ENCODE results near the gene GABPA.
A peak's percentile ranks its signal among the peaks of the same experiment; 100 is the strongest.

GABPA gene

GRCh38 chr21:25721987-25722386, 12.8 kb upstream of the GABPA start:
- Mint-ChIP-seq H3K27ac (no peak overlapping the region), H3K36me3 (peaks cover 31% of the 10 kb centered on the region)
- CTCF ChIA-PET: interaction anchor here (2.2 kb wide), 1 partner anchor 14 kb away, joined by 6 read pairs; no protein-coding TSS in a partner anchor

DNA sequence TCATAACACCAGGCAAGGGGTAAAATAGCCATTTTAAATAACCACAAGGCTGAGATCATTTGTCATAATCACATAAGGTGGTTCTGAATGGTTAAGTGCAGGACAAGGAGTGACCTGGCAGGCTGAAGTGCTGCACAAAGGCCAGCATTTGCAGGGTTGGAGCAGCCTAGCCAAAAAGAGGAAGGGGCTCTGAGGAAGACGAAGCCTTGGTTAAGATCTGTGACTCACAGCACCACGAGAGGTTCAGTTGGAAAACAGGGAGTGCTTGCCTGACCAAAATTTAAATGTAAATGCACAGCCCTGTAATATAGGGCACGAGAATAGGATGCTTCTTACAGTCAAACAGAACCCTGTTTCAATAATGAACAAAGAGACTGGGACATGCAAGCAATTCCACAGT, 12.1 kb upstream of the GABPA start:
- H3K4me3 Mint-ChIP-seq: no peak overlapping the region
- no peaks in the 10 kb centered on the region for H3K27me3 Mint-ChIP-seq
- no peaks in the 10 kb centered on the region for H3K9me3 Mint-ChIP-seq
- CTCF ChIA-PET: interaction anchor here (2.2 kb wide), 1 partner anchor 15 kb away, joined by 6 read pairs; no protein-coding TSS in a partner anchor
- H3K36me3 Mint-ChIP-seq: peaks cover 31% of the 10 kb centered on the region
- H3K27ac Mint-ChIP-seq: no peak overlapping the region
- no peaks in the 10 kb centered on the region for H3K4me1 Mint-ChIP-seq
- DNase-seq: no peak

More at GRCh38 chr21:25721987-25722386, 12.8 kb upstream of the GABPA start:
- no peak for DNase-seq
- Mint-ChIP-seq H3K4me1 (no peaks in the 10 kb centered on the region), H3K27me3 (no peaks in the 10 kb centered on the region), H3K9me3 (no peaks in the 10 kb centered on the region), H3K4me3 (no peak overlapping the region)

DNA sequence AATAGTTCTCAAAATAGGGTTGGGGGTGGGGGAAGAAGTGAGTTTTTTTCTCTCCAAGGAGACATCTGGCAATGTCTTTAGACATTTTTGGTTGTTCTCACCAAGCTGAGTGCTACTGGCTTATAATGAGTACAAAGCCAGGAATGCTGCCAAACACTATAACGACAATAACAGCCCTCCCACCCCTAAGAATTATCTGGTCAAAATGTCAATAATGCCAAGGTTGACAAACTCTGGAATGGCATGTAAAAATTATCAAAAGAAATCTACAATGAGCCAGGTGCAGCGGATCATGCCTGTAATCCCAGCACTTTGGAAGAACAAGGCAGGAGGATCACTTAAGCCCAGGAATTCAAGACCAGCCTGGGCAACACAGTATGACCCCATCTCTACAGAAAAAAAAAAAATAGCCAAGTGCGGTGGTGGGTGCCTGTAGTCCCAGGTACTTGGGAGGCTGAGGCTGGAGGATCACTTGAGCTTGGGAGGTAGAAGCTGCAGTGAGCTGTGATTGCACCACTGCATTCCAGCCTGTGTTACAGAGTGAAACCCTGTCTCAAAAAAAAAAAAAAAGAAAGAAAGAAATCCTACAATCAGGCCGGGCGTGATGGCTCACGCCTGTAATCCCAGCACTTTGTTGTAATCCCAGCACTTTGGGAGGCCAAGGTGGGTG, 2.5 kb upstream of the GABPA start:
- Mint-ChIP-seq H3K4me3 (no peak overlapping the region), H3K4me1 (peaks cover 35% of the 10 kb centered on the region), H3K9me3 (no peaks in the 10 kb centered on the region), H3K36me3 (peaks cover 28% of the 10 kb centered on the region), H3K27ac (no peak overlapping the region), H3K27me3 (peaks cover 5% of the 10 kb centered on the region)
- CTCF ChIA-PET: no interaction called here
- DNase-seq: no peak

GRCh38 chr21:25733859-25734653, 716 bp upstream of the GABPA start:
- peaks cover 46% of the 10 kb centered on the region for H3K4me1 Mint-ChIP-seq
- H3K27ac Mint-ChIP-seq: peak overlapping the region; percentile 100
- peak; percentile 28 for DNase-seq
- H3K9me3 Mint-ChIP-seq: no peaks in the 10 kb centered on the region
- peaks cover 16% of the 10 kb centered on the region for H3K36me3 Mint-ChIP-seq
- H3K27me3 Mint-ChIP-seq: peaks cover 5% of the 10 kb centered on the region
- CTCF ChIA-PET: interaction anchor here (0.9 to 2.5 kb wide), 4 partner anchors 8 to 126 kb away, joined by 3 to 10 read pairs (median 4); no protein-coding TSS in a partner anchor
- H3K4me3 Mint-ChIP-seq: peak overlapping the region; percentile 97

DNA sequence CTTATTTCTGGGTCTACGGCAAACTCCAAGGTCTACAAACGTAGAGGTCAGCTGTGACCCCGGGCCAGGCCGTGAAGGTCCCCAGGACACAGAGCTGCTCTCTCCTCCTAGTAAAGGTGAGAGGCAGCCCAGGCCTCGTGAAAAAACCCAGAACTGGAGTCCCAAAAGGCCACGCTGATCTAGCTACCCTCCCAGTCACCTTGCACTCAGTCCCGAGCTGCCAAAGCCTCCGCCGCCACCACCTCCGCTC, 193 bp upstream of the GABPA start:
- H3K36me3 Mint-ChIP-seq: peaks cover 13% of the 10 kb centered on the region

GRCh38 chr21:25735646-25736597, 1.1 kb downstream of the GABPA start:
- peak; percentile 85 for DNase-seq
- Mint-ChIP-seq H3K4me3 (peak overlapping the region; percentile 97), H3K27me3 (peaks cover 5% of the 10 kb centered on the region), H3K9me3 (no peaks in the 10 kb centered on the region), H3K4me1 (peaks cover 43% of the 10 kb centered on the region), H3K36me3 (peaks cover 11% of the 10 kb centered on the region), H3K27ac (peak overlapping the region; percentile 100)
- CTCF ChIA-PET: interaction anchor here (0.6 to 2.5 kb wide), 2 partner anchors 128 to 138 kb away, joined by 4 to 10 read pairs; no protein-coding TSS in a partner anchor

More for the DNA sequence above, 193 bp upstream of the GABPA start:
- Mint-ChIP-seq H3K4me3 (peak overlapping the region; percentile 97), H3K4me1 (peaks cover 46% of the 10 kb centered on the region), H3K27me3 (peaks cover 5% of the 10 kb centered on the region), H3K9me3 (no peaks in the 10 kb centered on the region), H3K27ac (peak overlapping the region; percentile 100)
- no peak for DNase-seq
- CTCF ChIA-PET: interaction anchor here (0.6 to 2.5 kb wide), 4 partner anchors 9 to 126 kb away, joined by 3 to 10 read pairs (median 4); no protein-coding TSS in a partner anchor

GRCh38 chr21:25737421-25737820, 2.6 kb downstream of the GABPA start:
- CTCF ChIA-PET: no interaction called here
- Mint-ChIP-seq H3K27me3 (peaks cover 5% of the 10 kb centered on the region), H3K36me3 (peaks cover 18% of the 10 kb centered on the region), H3K4me3 (no peak overlapping the region), H3K9me3 (no peaks in the 10 kb centered on the region), H3K4me1 (peaks cover 36% of the 10 kb centered on the region), H3K27ac (no peak overlapping the region)
- DNase-seq: no peak

- Mint-ChIP-seq H3K4me3 (no peak overlapping the region), H3K27me3 (no peaks in the 10 kb centered on the region), H3K36me3 (peaks cover 17% of the 10 kb centered on the region), H3K4me1 (peaks cover 6% of the 10 kb centered on the region), H3K27ac (no peak overlapping the region), H3K9me3 (no peaks in the 10 kb centered on the region)
- DNase-seq: no peak
- CTCF ChIA-PET: no interaction called here
These were observed 8.1 kb downstream of the GABPA start for GRCh38 chr21:25742900-25743299.

- H3K27ac Mint-ChIP-seq: no peak overlapping the region
- CTCF ChIA-PET: no interaction called here
- no peak for DNase-seq
- H3K4me3 Mint-ChIP-seq: no peak overlapping the region
- peaks cover 8% of the 10 kb centered on the region for H3K4me1 Mint-ChIP-seq
- H3K27me3 Mint-ChIP-seq: no peaks in the 10 kb centered on the region
- no peaks in the 10 kb centered on the region for H3K9me3 Mint-ChIP-seq
- H3K36me3 Mint-ChIP-seq: peaks cover 21% of the 10 kb centered on the region
These were observed 10.1 kb downstream of the GABPA start for GRCh38 chr21:25744854-25745253.

- H3K36me3 Mint-ChIP-seq: peaks cover 30% of the 10 kb centered on the region
- peaks cover 13% of the 10 kb centered on the region for H3K4me1 Mint-ChIP-seq
- H3K27ac Mint-ChIP-seq: peak overlapping the region; percentile 83
- no peaks in the 10 kb centered on the region for H3K27me3 Mint-ChIP-seq
- DNase-seq: peak; percentile 51
- no peaks in the 10 kb centered on the region for H3K9me3 Mint-ChIP-seq
- H3K4me3 Mint-ChIP-seq: no peak overlapping the region
- CTCF ChIA-PET: no interaction called here
These were observed 15.3 kb downstream of the GABPA start for GRCh38 chr21:25750085-25750484.

GRCh38 chr21:25752416-25752815, 17.6 kb downstream of the GABPA start:
- peaks cover 43% of the 10 kb centered on the region for H3K36me3 Mint-ChIP-seq
- H3K27ac Mint-ChIP-seq: no peak overlapping the region
- peaks cover 31% of the 10 kb centered on the region for H3K4me1 Mint-ChIP-seq
- H3K9me3 Mint-ChIP-seq: no peaks in the 10 kb centered on the region
- CTCF ChIA-PET: interaction anchor here (0.7 to 1.3 kb wide), 2 partner anchors 9 to 18 kb away, joined by 3 read pairs; partner anchors contain the start of genes ATP5PF and GABPA
- H3K27me3 Mint-ChIP-seq: no peaks in the 10 kb centered on the region
- no peak for DNase-seq
- no peak overlapping the region for H3K4me3 Mint-ChIP-seq

- H3K27me3 Mint-ChIP-seq: no peaks in the 10 kb centered on the region
- peak overlapping the region; percentile 6 for H3K27ac Mint-ChIP-seq
- H3K4me1 Mint-ChIP-seq: peaks cover 29% of the 10 kb centered on the region
- CTCF ChIA-PET: no interaction called here
- H3K9me3 Mint-ChIP-seq: no peaks in the 10 kb centered on the region
- no peak overlapping the region for H3K4me3 Mint-ChIP-seq
- peaks cover 63% of the 10 kb centered on the region for H3K36me3 Mint-ChIP-seq
- no peak for DNase-seq
These were observed 21.6 kb downstream of the GABPA start for GRCh38 chr21:25756190-25756932.

DNA sequence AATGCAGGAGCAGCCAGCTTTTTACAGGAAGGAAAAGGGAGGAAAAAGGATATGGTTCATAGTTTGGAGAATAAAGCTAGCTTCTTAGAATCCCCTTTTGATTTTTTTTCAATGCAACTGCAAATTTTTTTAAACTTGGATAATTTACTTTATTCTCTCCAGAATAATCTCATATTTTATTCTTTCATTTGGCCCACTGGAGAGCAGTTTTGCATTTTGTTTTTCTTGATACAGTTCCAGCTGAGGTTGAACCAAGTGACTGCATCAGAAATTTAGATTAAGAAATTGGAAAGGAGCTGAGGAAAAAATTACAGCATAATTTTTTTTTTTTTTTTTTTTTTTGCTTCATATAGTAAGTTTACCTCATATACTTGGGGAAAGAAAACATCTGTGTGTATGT, 22.8 kb downstream of the GABPA start:
- Mint-ChIP-seq H3K27ac (no peak overlapping the region), H3K9me3 (no peaks in the 10 kb centered on the region), H3K36me3 (peaks cover 60% of the 10 kb centered on the region), H3K4me3 (no peak overlapping the region), H3K27me3 (no peaks in the 10 kb centered on the region), H3K4me1 (peaks cover 29% of the 10 kb centered on the region)
- no peak for DNase-seq
- CTCF ChIA-PET: interaction anchor here (1.0 to 1.1 kb wide), 2 partner anchors 44 to 114 kb away, joined by 4 read pairs; no protein-coding TSS in a partner anchor
